Measurements from ENCODE around the gene PHC3.

The PHC3 gene

DNA sequence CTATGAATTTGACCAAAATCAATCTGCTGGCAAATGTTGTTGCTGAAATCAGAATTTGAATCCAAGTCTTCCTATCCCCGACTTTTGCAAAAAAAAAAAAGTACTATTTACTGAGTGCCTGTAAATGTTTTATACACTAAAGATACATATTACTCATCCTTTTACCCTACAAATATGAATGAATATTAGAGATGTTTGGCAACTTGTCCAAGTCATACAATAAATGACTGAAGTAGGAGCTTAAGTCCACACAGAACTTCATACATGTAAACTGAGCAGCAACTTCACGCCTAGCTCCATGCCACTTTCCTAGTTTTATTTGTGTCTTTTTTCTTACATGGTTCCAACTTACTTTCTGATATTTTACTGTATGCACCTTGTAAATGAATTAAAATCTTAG, 39.2 kb downstream of the PHC3 start:
- TF ChIP-seq, protein P1, sequence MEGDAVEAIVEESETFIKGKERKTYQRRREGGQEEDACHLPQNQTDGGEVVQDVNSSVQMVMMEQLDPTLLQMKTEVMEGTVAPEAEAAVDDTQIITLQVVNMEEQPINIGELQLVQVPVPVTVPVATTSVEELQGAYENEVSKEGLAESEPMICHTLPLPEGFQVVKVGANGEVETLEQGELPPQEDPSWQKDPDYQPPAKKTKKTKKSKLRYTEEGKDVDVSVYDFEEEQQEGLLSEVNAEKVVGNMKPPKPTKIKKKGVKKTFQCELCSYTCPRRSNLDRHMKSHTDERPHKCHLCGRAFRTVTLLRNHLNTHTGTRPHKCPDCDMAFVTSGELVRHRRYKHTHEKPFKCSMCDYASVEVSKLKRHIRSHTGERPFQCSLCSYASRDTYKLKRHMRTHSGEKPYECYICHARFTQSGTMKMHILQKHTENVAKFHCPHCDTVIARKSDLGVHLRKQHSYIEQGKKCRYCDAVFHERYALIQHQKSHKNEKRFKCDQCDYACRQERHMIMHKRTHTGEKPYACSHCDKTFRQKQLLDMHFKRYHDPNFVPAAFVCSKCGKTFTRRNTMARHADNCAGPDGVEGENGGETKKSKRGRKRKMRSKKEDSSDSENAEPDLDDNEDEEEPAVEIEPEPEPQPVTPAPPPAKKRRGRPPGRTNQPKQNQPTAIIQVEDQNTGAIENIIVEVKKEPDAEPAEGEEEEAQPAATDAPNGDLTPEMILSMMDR (IDR thresholded peaks at IDR 0.05; ENCODE audit: control extremely low read depth, extremely low read depth, low read depth, missing control alignments) = no peak
- CTCF ChIA-PET = interaction anchor here (1.3 to 2.5 kb wide), 5 partner anchors 9 to 38 kb away, joined by 3 to 8 read pairs (median 4); no protein-coding TSS in a partner anchor

GRCh38 chr3:170137986-170138385, 43.5 kb downstream of the PHC3 start:
- CTCF ChIA-PET = interaction anchor here (1.2 to 1.5 kb wide), 2 partner anchors 9 to 12 kb away, joined by 3 to 4 read pairs; no protein-coding TSS in a partner anchor
- POLR2A ChIA-PET = no interaction called here
- TF ChIP-seq, protein P1 (IDR thresholded peaks at IDR 0.05; ENCODE audit: control extremely low read depth, extremely low read depth, low read depth, missing control alignments) = no peak
- DNase-seq (ENCODE audit: extremely low spot score) = no peak

More for the DNA sequence above, 39.2 kb downstream of the PHC3 start:
- no peak for DNase-seq (ENCODE audit: extremely low spot score)
- POLR2A ChIA-PET = no interaction called here

GRCh38 chr3:170132335-170132734, 49.2 kb downstream of the PHC3 start:
- ChIA-PET CTCF (interaction anchor here (0.7 to 2.0 kb wide), 4 partner anchors 11 to 60 kb away, joined by 3 to 4 read pairs (median 3); no protein-coding TSS in a partner anchor), POLR2A (no interaction called here)
- DNase-seq (ENCODE audit: extremely low spot score) = no peak
- TF ChIP-seq, protein P1 (IDR thresholded peaks at IDR 0.05; ENCODE audit: control extremely low read depth, extremely low read depth, low read depth, missing control alignments) = no peak

- ChIA-PET CTCF (no interaction called here), POLR2A (no interaction called here)
- no peak for DNase-seq (ENCODE audit: extremely low spot score)
- TF ChIP-seq, protein P1 (IDR thresholded peaks at IDR 0.05; ENCODE audit: control extremely low read depth, extremely low read depth, low read depth, missing control alignments) = no peak
These were observed 51.0 kb downstream of the PHC3 start for GRCh38 chr3:170130532-170130931.

DNA sequence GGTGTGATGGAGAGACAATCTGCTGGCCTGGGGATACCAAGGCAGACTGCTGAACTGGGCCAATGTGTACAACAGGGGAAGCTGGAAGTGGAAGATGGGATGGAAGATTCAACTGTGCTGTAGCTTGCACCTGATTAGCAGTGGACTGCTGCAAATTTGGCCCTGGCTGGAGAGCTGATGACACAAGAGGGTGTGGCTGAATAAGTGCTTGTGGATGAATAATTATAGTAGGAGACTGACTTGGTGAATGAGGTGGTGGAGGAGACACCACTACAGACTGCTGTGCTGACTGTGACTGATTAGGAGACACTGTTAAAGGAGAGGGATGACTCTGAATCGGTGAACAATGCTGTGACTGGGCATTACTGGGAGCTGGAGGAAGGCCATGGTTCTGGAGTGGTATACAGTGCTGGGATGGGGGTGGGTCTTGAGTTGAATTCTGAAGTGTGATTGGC, 52.5 kb downstream of the PHC3 start:
- TF ChIP-seq, protein P1 (IDR thresholded peaks at IDR 0.05; ENCODE audit: control extremely low read depth, extremely low read depth, low read depth, missing control alignments) = no peak
- POLR2A ChIA-PET = interaction anchor here (0.6 to 0.7 kb wide), 2 partner anchors 10 to 232 kb away, joined by 3 read pairs; no protein-coding TSS in a partner anchor
- DNase-seq (ENCODE audit: extremely low spot score) = peak; percentile 31
- CTCF ChIA-PET = interaction anchor here (0.7 to 1.9 kb wide), 8 partner anchors 9 to 72 kb away, joined by 3 to 8 read pairs (median 4); no protein-coding TSS in a partner anchor

GRCh38 chr3:170128259-170128976, 53.1 kb downstream of the PHC3 start:
- TF ChIP-seq, protein P1 (IDR thresholded peaks at IDR 0.05; ENCODE audit: control extremely low read depth, extremely low read depth, low read depth, missing control alignments) = no peak
- ChIA-PET POLR2A (interaction anchor here (0.6 to 0.7 kb wide), 2 partner anchors 10 to 233 kb away, joined by 3 read pairs; no protein-coding TSS in a partner anchor), CTCF (interaction anchor here (1.0 to 1.9 kb wide), 8 partner anchors 12 to 71 kb away, joined by 3 to 8 read pairs (median 4); no protein-coding TSS in a partner anchor)
- peak; percentile 51 for DNase-seq (ENCODE audit: extremely low spot score)

Measured in GM10248 (cell line).